Rectal smooth muscle tissue (tissue), 1 donor: ENCODE results near the gene ZFYVE16.

Experiments used
- H3K27ac ChIP-seq: one replicate; pipeline ENCODE4 v1.7.0; 2013; ENCODE audit warnings: low read depth, low read length, inconsistent platforms
- H3K27me3 ChIP-seq: one replicate; pipeline ENCODE4 v1.7.0; 2013; ENCODE audit warnings: low read length; ENCODE audit not compliant: control insufficient read depth, insufficient read depth
- H3K36me3 ChIP-seq: one replicate; pipeline ENCODE4 v1.7.0; 2013; ENCODE audit warnings: low read length; ENCODE audit not compliant: control insufficient read depth, insufficient read depth
- H3K4me1 ChIP-seq: one replicate; pipeline ENCODE4 v1.7.0; 2013; ENCODE audit warnings: low read length; ENCODE audit not compliant: control insufficient read depth, insufficient read depth
- H3K4me3 ChIP-seq: one replicate; pipeline ENCODE4 v1.7.0; 2013; ENCODE audit warnings: low read length
- H3K9ac ChIP-seq: one replicate; pipeline ENCODE4 v1.7.0; 2013; ENCODE audit warnings: low read length

ZFYVE16 gene

GRCh38 chr5:80507663-80508062 lies 99.8 kb downstream of the ZFYVE16 start:
- Histone ChIP-seq H3K27ac (no peak overlapping the region), H3K36me3 (no peaks in the 10 kb centered on the region), H3K27me3 (no peaks in the 10 kb centered on the region), H3K4me1 (no peaks in the 10 kb centered on the region), H3K9ac (no peak overlapping the region), H3K4me3 (no peak overlapping the region)

- H3K27ac ChIP-seq = no peak overlapping the region
- H3K27me3 ChIP-seq = no peaks in the 10 kb centered on the region
- no peaks in the 10 kb centered on the region for H3K4me1 ChIP-seq
- H3K9ac ChIP-seq = no peak overlapping the region
- no peaks in the 10 kb centered on the region for H3K36me3 ChIP-seq
- no peak overlapping the region for H3K4me3 ChIP-seq
These were observed 101.0 kb downstream of the ZFYVE16 start for GRCh38 chr5:80508844-80509243.

- no peak overlapping the region for H3K9ac ChIP-seq
- H3K36me3 ChIP-seq = no peaks in the 10 kb centered on the region
These were observed 101.5 kb downstream of the ZFYVE16 start for GRCh38 chr5:80509362-80509761.

GRCh38 chr5:80516826-80517225 lies 109.0 kb downstream of the ZFYVE16 start:
- Histone ChIP-seq H3K27ac (no peak overlapping the region), H3K27me3 (no peaks in the 10 kb centered on the region), H3K4me1 (no peaks in the 10 kb centered on the region), H3K4me3 (no peak overlapping the region), H3K9ac (no peak overlapping the region), H3K36me3 (no peaks in the 10 kb centered on the region)

More at GRCh38 chr5:80509362-80509761, 101.5 kb downstream of the ZFYVE16 start:
- no peak overlapping the region for H3K4me3 ChIP-seq
- no peaks in the 10 kb centered on the region for H3K27me3 ChIP-seq
- no peak overlapping the region for H3K27ac ChIP-seq
- no peaks in the 10 kb centered on the region for H3K4me1 ChIP-seq
